Measurements from ENCODE around the gene SEC14L1. TPM values are rescaled to one million over a fixed set of nuclear protein-coding genes. Genes with fewer than 3 reads are reported as not detected.

SEC14L1 gene
- polyA plus RNA-seq, 3 donors: 19.2 to 64.2 (median 58.4) TPM

DNA sequence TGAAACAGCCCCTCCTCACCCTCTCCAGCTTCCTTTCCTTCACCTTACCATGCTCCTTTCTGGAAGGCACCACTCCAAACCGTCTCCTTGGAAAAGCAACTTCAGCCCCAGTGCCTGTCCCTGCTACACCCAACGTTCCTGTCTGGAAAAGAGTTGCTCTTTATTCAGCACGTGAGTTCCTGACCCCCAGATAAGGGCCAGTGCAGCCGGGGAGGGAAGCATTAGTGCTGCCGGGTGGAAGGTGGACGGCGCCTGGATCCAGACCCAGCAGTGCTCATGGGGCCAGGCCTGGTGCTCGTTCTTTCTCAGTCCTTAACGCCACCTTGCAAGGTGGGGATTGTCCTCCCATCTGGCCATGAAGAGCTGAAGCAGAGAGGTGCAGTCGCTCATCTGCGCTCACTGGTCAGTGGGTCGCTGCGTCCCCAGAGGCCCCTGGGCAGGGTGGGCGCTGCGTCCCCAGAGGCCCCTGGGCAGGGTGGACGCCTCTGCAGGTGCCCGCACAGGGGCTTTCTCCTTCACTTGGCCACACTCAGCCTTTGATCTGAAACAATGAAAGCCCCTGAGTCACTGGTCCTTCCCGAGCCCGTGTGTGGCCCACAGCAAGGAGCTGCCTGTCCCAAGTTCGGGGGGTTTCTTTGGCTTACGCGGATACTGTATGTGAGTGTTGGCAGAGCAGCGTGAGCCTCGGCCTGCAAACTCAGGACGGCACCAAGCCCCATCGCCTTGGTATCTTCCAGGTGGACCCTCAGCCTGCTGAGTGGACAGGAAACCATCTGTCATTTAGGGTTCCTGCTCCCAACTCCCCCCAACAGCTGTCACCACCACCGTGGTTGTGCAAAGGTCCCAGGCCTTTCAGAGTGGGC is 117.1 kb downstream of the SEC14L1 start:
- WGBS, 3 donors: 72 to 84% (median 81%) methylated on average over 27 of the region's 27 CpGs
- no peak overlapping the region for H3K27ac ChIP-seq (ENCODE audit: low read depth, low read length)

- no peak overlapping the region for H3K27ac ChIP-seq (ENCODE audit: low read depth, low read length)
- 81 to 88% (median 84%) methylated on average over 12 of the region's 12 CpGs for WGBS, 3 donors
Measured at GRCh38 chr17:77258638-77259037, 117.9 kb downstream of the SEC14L1 start.

- H3K27ac ChIP-seq (ENCODE audit: low read depth, low read length): no peak overlapping the region
- WGBS, 3 donors: 46 to 70% (median 62%) methylated on average over 22 of the region's 22 CpGs
Measured at GRCh38 chr17:77264617-77265230, 124.0 kb downstream of the SEC14L1 start.

DNA sequence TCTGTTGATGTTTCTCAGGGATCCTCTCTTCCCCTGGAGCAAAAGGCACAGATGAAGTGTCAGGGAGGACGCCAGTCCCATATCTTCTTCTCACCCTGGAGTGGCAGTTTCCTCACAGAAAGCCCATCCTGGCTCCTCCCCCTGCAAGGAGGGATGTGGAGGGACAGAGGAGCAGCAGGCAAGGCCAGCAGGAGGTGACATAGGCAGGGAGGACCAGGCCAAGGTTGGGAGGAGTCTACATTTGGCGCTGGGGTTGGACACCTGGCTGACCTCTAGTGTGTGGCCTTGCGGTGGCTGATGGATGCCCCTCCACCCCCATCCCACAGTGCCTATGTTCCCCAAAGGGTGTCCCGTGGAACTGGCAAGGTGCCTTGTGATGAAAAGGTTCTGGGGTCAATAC is 125.4 kb downstream of the SEC14L1 start:
- H3K27ac ChIP-seq (ENCODE audit: low read depth, low read length): no peak overlapping the region
- 67 to 90% (median 80%) methylated on average over 4 of the region's 4 CpGs for WGBS, 3 donors

Measured in adipose tissue (tissue), 3 donors.